GM12878 (cell line): ENCODE results near the gene RNF126. TPM values are rescaled to one million over a fixed set of nuclear protein-coding genes. Genes with fewer than 3 reads are reported as not detected.

Experiments used
- ATAC-seq: fragments of 200-7000 bp; cut with Tn5 transposase; 3 replicates; pipeline ENCODE4 v1.9.1; 2020; ENCODE audit warnings: mild to moderate bottlenecking, moderate library complexity
- BruUV-seq: library from RNA; stranded (reverse); fragments of 400-500 nt; replicated peaks from 2 replicates; lab custom pipeline; 2021; lab: Mats Ljungman, UMichigan
- CTCF ChIA-PET: fragments of 300-600 bp; sonication (Branson Sonifier 250); formaldehyde crosslinking; extraction: SDS; loops from one replicate; lab custom pipeline; 2021; ENCODE audit warnings: inconsistent platforms; lab: Yijun Ruan, JAX
- POLR2A ChIA-PET: fragments of 350-600 bp; formaldehyde crosslinking; extraction: SDS; loops from one replicate; lab custom pipeline; 2021; ENCODE audit warnings: inconsistent platforms; lab: Charles Lee
- RAD21 ChIA-PET: fragments of 300-600 bp; sonication (Branson Sonifier 250); formaldehyde crosslinking; loops from one replicate; lab custom pipeline; 2023; ENCODE audit warnings: antibody characterized with exemption; ENCODE audit not compliant: unreplicated experiment; lab: Charles Lee
- SMC1A ChIA-PET: fragments of 300-600 bp; sonication (Branson Sonifier 250); formaldehyde crosslinking; loops from one replicate; lab custom pipeline; 2023; ENCODE audit not compliant: unreplicated experiment, uncharacterized antibody; lab: Charles Lee
- DNase-seq: peaks from one replicate; pipeline ENCODE4 v3.0.0-alpha.2; 2011; ENCODE audit warnings: low read depth, low spot score
- FAIRE-seq: peaks from 3 replicates; lab custom pipeline; 2011; peaks lifted over from hg19 to GRCh38; lab: Jason Lieb, UNC
- H2AFZ ChIP-seq: 2 replicates; pipeline ENCODE4 v1.6.0; 2011; ENCODE audit warnings: low read depth, low read length, control low read depth; ENCODE audit not compliant: control insufficient read depth
- H3K27ac ChIP-seq: 2 replicates; pipeline ENCODE4 v1.5.1; 2011; ENCODE audit warnings: control low read depth; ENCODE audit not compliant: control insufficient read depth, insufficient read depth
- H3K27me3 ChIP-seq, 2 experiments: replicated peaks in 1 of 2; 2 replicates each; pipeline versions ENCODE4 v1.6.0 to v1.6.1; 2011; ENCODE audit warnings: low read length in 1 of 2; ENCODE audit not compliant: control insufficient read depth in 2 of 2, insufficient read depth in 2 of 2
- H3K36me3 ChIP-seq, 2 experiments: 2 replicates each; pipeline ENCODE4 v1.5.1; 2011; ENCODE audit warnings: low read length in 1 of 2; ENCODE audit not compliant: control insufficient read depth in 2 of 2, insufficient read depth in 2 of 2
- H3K4me1 ChIP-seq: 2 replicates; pipeline ENCODE4 v1.6.1; 2011; ENCODE audit warnings: mild to moderate bottlenecking, low read length, moderate library complexity, mixed read lengths; ENCODE audit not compliant: control insufficient read depth, insufficient read depth
- H3K4me2 ChIP-seq: 2 replicates; pipeline ENCODE4 v1.6.0; 2011; ENCODE audit warnings: control low read depth; ENCODE audit not compliant: control insufficient read depth, insufficient read depth
- H3K4me3 ChIP-seq: fragments of 200-600 bp; sonication (generic); 2 replicates; pipeline ENCODE4 v1.5.1; 2016
- H3K79me2 ChIP-seq: 2 replicates; pipeline ENCODE4 v1.6.0; 2011; ENCODE audit warnings: low read length; ENCODE audit not compliant: control insufficient read depth, insufficient read depth
- H3K9ac ChIP-seq: 2 replicates; pipeline ENCODE4 v1.8.0; 2011; ENCODE audit warnings: low read length, control low read depth, mixed read lengths; ENCODE audit not compliant: control insufficient read depth, insufficient read depth
- H3K9me3 ChIP-seq: replicated peaks from 3 replicates; pipeline ENCODE4 v1.5.1; 2011; ENCODE audit warnings: mild to moderate bottlenecking, low read length; ENCODE audit not compliant: control insufficient read depth, insufficient read depth
- H4K20me1 ChIP-seq: 2 replicates; pipeline ENCODE4 v1.6.0; 2011; ENCODE audit not compliant: control insufficient read depth, insufficient read depth
- CBX3 ChIP-seq: fragments of 200-600 bp; sonication (generic); IDR thresholded peaks from 2 replicates; pipeline ENCODE4 v1.6.1; 2016; ENCODE audit warnings: low read depth, borderline replicate concordance
- CREM ChIP-seq: IDR thresholded peaks from 2 replicates; pipeline ENCODE4 v1.6.1; 2014; ENCODE audit warnings: antibody characterized with exemption, low read depth
- HDAC2 ChIP-seq: fragments of 200-600 bp; sonication (generic); IDR thresholded peaks from 2 replicates; pipeline ENCODE4 v1.6.1; 2017
- HDGF ChIP-seq: fragments of 450-650 bp; IDR thresholded peaks from 2 replicates; pipeline ENCODE4 v1.6.1; 2016; ENCODE audit warnings: antibody characterized with exemption
- IKZF1 ChIP-seq: fragments of 450-650 bp; conservative IDR thresholded peaks from 2 replicates; pipeline ENCODE4 v1.6.1; 2017; ENCODE audit warnings: antibody characterized with exemption, mild to moderate bottlenecking
- MEF2B ChIP-seq: fragments of 450-650 bp; IDR thresholded peaks from 2 replicates; pipeline ENCODE4 v1.6.1; 2018; ENCODE audit warnings: mild to moderate bottlenecking, moderate library complexity; ENCODE audit not compliant: partially characterized antibody, poor library complexity, severe bottlenecking
- NR2F1 ChIP-seq: fragments of 450-650 bp; conservative IDR thresholded peaks from 2 replicates; pipeline ENCODE4 v1.6.1; 2017; ENCODE audit warnings: mild to moderate bottlenecking
- SRF ChIP-seq, 2 experiments: IDR thresholded peaks; 2 replicates each; pipeline ENCODE4 v1.6.1; 2011; ENCODE audit warnings: low read depth in 2 of 2, low read length in 2 of 2, mild to moderate bottlenecking in 1 of 2, moderate library complexity in 1 of 2
- SUPT20H ChIP-seq: IDR thresholded peaks from 2 replicates; pipeline ENCODE4 v1.6.1; 2011; ENCODE audit warnings: low read depth, mild to moderate bottlenecking, low read length, moderate library complexity, borderline replicate concordance; ENCODE audit not compliant: control insufficient read depth
- SUZ12 ChIP-seq: fragments of 200-600 bp; sonication (generic); IDR thresholded peaks from one replicate; pipeline ENCODE4 v1.6.1; 2018; ENCODE audit warnings: antibody characterized with exemption, mild to moderate bottlenecking; ENCODE audit not compliant: unreplicated experiment
- TARDBP ChIP-seq: IDR thresholded peaks from 2 replicates; pipeline ENCODE4 v1.6.1; 2016; ENCODE audit warnings: borderline replicate concordance
- ZNF622 ChIP-seq: fragments of 450-650 bp; IDR thresholded peaks from 2 replicates; pipeline ENCODE4 v1.6.1; 2017; ENCODE audit warnings: mild to moderate bottlenecking, inconsistent platforms
- WGBS: methylation state at CpG from one replicate; pipeline ENCODE4 v1.1.6; 2016; ENCODE audit warnings: low lambda C conversion rate; ENCODE audit not compliant: insufficient replicate concordance, insufficient coverage; ENCODE audit errors: missing lambda C conversion rate; 5-methylcytosine and 5-hydroxymethylcytosine counted together
- in situ Hi-C: fragments of 300-500 bp; cut with MboI; formaldehyde crosslinking; loops from 9 replicates; pipeline ENCODE4 v1.14.3; 2018; ENCODE audit warnings: mixed read lengths
- intact Hi-C: fragments of 100-400 bp; cut with micrococcal nuclease; formaldehyde crosslinking; loops from one replicate; pipeline ENCODE4 v1.14.2; 2022; ENCODE audit not compliant: unreplicated experiment
- polyA plus RNA-seq, 11 experiments: library from polyadenylated mRNA; depleted of rRNA in 4 of 11; unstranded in 6 of 11; stranded (reverse) in 5 of 11; fragments of >200 nt; fragmentation: Nextera tagmentation in 4 of 11; fragmentation: Illumina TruSeq in 1 of 11; extraction: Ambion mirVana in 4 of 11; extraction: Trizol in 1 of 11; gene quantifications; 1 replicate in 1 of 11; 2 replicates in 10 of 11; pipeline versions ENCODE4 v1.2.1 to v1.2.3, GENCODE V29; 2011 to 2016; ENCODE audit warnings: inconsistent platforms in 2 of 11, missing spikeins in 2 of 11, low read depth in 1 of 11
- total RNA-seq, 4 experiments: library from RNA; depleted of rRNA in 3 of 4; stranded (reverse); fragments of >200 nt in 3 of 4; fragmentation: Illumina TruSeq in 1 of 4; extraction: Trizol in 1 of 4; gene quantifications; 2 replicates each; pipeline versions ENCODE4 v1.2.1 to v1.2.3, GENCODE V29; 2013 to 2021
- TF ChIP-seq, protein P1 (sequence below): fragments of 450-650 bp; IDR thresholded peaks from 2 replicates; pipeline ENCODE4 v1.6.1; 2017; ENCODE audit warnings: borderline replicate concordance

RNF126 gene
- total and polyA plus RNA-seq, 10 of the 15 experiments (the other 5 are each of a cell fraction or from before 2014, with no cell fraction given), result 0.45 to 100 (median 50.6) TPM

DNA sequence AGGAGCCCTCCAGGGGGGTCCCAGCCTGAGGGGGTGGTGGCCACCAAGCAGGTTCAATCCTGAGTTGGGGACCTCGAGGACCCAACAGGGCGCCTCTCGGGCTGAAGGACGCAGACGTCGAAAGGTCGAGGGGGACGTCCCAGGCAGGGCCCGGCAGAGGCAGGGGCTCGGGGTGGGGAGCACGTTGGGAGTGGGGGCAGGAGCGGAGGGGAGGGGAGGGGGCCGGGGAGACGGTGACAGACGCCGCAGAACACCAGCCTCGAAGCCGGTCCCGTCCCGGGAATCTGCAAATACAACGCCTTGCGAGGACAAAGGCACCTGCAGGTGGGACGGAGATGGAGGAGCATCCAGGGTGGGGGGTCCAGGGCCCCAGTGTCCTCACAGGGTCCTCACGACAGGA, 19.3 kb downstream of the RNF126 start:
- Histone ChIP-seq H3K9me3 (no peaks in the 10 kb centered on the region), H3K4me2 (no peak overlapping the region), H3K9ac (no peak overlapping the region), H3K36me3 (peaks cover 0 to 25% of the 10 kb centered on the region in 2 experiments; a peak in 3 of 4 replicates), H3K4me1 (peaks cover 6% of the 10 kb centered on the region), H3K27me3 (no peaks in the 10 kb centered on the region), H3K79me2 (no peaks in the 10 kb centered on the region), H4K20me1 (no peaks in the 10 kb centered on the region), H3K4me3 (no peak overlapping the region), H3K27ac (no peak overlapping the region), H2AFZ (no peak overlapping the region)
- FAIRE-seq (no peak), ATAC-seq (no peak), DNase-seq (no peak)
- SMC1A ChIA-PET, result no interaction called here
- CTCF ChIA-PET, result no interaction called here
- RAD21 ChIA-PET, result no interaction called here
- intact Hi-C loops, result no loop called here
- WGBS, result over 99% methylated on average over 16 of the region's 24 CpGs
- in situ Hi-C loops, result no loop called here
- no TSS peak for BruUV-seq
- POLR2A ChIA-PET, result no interaction called here
- TF ChIP-seq TARDBP (no peak), MEF2B (no peak), SRF (IDR thresholded peaks at IDR 0.05; ENCODE audit: low read depth in 2 of 2, low read length in 2 of 2) (no peak), CREM (no peak), SUPT20H (no peak), HDAC2 (no peak), SUZ12 (no peak), NR2F1 (no peak), IKZF1 (no peak), ZNF622 (no peak), CBX3 (no peak), HDGF (no peak)
- TF ChIP-seq, protein P1, sequence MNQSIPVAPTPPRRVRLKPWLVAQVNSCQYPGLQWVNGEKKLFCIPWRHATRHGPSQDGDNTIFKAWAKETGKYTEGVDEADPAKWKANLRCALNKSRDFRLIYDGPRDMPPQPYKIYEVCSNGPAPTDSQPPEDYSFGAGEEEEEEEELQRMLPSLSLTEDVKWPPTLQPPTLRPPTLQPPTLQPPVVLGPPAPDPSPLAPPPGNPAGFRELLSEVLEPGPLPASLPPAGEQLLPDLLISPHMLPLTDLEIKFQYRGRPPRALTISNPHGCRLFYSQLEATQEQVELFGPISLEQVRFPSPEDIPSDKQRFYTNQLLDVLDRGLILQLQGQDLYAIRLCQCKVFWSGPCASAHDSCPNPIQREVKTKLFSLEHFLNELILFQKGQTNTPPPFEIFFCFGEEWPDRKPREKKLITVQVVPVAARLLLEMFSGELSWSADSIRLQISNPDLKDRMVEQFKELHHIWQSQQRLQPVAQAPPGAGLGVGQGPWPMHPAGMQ, result no peak
